ENCODE data around the gene TMEM256.
A peak's percentile ranks its signal among the peaks of the same experiment; 100 is the strongest.
"Not testable (repeated sequence)": the region's sequence is repeated elsewhere in the genome, so short reads cannot be mapped to it uniquely, and the experiment has no call there.

Gene TMEM256

GRCh38 chr17:7380855-7381683 is 22.8 kb downstream of the TMEM256 start, which contains the start of gene TNK1:
Gene TNK1 (plus strand): TSS chr17:7381089. CDS start chr17:7382927, 1,838 bp downstream.
- DNase-seq, result no peak

GRCh38 chr17:7380321-7380720 is 23.6 kb downstream of the TMEM256 start:
- DNase-seq, result no peak

DNA sequence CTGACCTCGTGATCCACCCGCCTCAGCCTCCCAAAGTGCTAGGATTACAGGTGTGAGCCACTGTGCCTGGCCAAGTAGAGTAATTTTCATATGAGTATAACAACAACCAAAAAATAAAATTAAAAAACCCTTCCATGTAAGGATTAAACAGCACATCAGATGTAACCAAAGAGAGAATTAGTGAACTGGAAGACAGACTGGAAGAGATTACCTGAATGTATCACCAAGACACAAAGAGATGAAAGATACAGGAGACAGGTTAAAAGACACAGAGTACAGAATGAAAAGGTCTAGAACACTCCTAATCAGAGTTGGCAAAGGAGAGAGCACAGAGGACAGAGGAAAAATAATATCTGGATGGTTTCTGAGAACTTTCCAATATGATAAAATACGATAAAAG is 24.8 kb downstream of the TMEM256 start:
- DNase-seq, result no peak

GRCh38 chr17:7374353-7374752 is 29.5 kb downstream of the TMEM256 start:
- no peak for DNase-seq

DNA sequence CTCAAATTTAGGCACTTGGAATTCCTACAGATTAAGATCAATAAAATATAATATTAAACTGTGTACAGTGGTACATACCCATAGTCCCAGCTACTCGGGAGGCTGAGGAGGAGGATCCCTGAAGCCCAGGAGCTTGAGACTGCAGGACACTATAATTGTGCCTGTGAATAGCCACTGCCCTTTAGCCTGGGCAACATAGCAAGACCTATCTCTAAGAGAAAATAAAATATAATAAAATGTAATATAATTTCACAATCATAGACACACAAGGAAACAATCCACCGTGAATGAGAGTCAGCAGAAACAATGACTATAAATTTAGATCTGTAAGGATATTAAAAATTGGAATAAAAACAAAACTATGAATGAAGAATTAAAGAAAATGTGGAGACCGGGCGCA is 33.0 kb downstream of the TMEM256 start:
- DNase-seq, result no peak

DNA sequence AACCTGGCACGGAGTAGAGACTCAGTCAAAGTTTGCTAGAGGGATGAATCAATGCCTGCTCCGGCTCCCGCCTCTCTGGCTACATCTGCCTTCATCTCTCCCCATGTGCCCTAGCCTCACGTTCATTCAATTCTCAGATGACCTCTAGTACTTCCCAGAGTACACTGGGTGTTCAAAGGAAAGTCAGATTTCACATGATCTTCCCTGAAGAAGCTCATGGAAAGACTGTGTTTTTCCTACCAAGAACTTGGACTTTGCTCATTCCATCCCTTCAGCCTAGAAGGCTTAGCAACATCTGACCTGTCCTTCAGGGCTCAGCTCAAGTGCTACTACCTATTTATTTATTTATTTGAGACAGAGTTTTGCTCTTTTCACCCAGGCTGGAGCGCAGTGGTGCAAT is 34.1 kb downstream of the TMEM256 start:
- no peak for DNase-seq

DNA sequence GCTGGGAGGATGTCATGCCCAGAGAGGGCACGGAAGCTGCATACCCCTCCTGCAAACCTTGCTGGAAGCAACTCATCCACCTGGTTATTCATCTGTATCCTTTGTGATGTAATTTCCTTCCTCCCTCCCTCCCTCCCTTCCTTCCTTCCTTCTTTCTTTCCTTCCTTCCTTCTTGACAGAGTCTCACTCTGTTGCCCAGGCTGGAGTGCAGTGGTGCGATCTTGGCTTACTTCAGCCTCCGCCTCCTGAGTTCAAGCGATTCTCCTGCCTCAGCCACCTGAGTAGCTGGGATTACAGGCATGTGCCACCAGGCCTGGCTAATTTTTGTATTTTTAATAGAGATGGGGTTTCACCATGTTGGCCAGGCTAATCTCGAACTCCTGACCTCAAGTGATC is 35.3 kb downstream of the TMEM256 start:
- DNase-seq, result not testable (repeated sequence)

DNA sequence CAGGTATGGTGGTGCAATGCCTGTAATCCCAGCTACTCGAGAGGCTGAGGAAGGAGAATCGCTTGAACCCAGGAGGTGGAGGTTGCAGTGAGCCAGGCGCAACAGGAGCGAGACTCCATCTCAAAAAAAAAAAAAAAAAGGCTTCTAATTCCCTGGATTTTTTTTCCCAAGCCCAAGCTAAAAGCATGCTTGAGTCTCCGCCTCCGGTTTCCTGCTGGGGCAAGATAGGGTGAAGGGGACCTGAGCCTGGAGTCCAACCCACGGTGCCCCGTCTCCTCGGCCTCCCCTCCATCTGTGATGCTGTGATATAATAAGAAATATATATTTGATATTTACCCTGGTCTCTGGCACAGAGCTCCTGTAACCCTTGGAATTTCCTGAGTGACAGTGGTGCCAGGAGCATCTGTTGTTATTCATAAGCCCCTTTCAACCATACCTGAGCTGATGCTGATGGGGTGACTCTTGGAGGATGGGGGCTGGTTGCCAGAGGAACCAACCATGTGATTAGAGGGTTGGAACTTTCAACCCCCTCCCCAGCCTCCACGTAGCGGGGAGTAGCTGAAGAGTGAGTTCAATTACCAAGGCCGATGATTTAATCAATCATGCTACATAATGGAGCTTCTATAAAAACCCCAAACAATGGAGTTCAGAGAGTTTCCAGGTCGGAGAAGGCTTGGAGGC is 35.8 kb downstream of the TMEM256 start:
- DNase-seq, result no peak

GRCh38 chr17:7367083-7367482 is 36.8 kb downstream of the TMEM256 start:
- no peak for DNase-seq

DNA sequence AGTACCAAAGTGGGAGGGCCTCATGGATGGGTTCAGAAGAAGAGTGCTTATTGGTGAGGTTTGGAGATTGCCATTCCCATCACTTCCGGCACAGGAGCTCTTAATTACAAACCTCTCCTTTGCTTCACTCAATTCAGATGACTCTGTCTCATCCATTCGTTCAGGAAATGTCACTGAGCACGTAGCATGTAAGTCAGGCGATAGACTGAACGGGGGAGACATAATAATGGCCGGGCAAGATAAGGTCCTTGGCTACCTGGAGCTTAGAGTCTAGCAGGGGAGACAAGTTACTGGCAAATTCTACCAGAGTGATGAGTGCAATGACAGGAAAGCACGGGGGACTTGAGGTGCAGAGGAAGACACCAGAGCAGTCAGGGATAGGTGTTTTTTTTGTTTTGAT is 37.9 kb downstream of the TMEM256 start:
- not testable (repeated sequence) for DNase-seq

GRCh38 chr17:7363311-7363710 is 40.6 kb downstream of the TMEM256 start:
- no peak for DNase-seq

GRCh38 chr17:7361906-7362305 is 42.0 kb downstream of the TMEM256 start:
- no peak for DNase-seq

DNA sequence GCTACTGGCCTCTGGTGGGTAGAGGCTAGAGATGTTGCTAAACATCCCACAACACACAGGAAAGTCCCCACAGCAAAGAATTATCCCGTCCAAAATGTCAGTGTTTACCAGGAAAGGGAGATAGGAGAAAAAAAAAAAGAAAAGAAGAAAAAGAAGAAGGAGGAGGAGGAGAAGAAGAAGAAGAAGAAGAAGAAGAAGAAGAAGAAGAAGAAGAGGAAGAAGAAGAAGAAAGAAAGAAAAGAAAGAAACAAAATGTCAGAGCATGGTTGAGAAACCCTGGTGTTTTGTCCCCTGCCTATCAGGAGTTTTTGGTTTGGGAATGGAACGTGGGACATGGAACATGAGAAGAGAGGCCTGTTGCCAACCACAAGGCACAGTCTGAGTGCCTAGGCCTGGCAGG is 46.5 kb downstream of the TMEM256 start:
- no peak for DNase-seq

- DNase-seq, result no peak
Observed at GRCh38 chr17:7356756-7357155, 47.1 kb downstream of the TMEM256 start.

DNA sequence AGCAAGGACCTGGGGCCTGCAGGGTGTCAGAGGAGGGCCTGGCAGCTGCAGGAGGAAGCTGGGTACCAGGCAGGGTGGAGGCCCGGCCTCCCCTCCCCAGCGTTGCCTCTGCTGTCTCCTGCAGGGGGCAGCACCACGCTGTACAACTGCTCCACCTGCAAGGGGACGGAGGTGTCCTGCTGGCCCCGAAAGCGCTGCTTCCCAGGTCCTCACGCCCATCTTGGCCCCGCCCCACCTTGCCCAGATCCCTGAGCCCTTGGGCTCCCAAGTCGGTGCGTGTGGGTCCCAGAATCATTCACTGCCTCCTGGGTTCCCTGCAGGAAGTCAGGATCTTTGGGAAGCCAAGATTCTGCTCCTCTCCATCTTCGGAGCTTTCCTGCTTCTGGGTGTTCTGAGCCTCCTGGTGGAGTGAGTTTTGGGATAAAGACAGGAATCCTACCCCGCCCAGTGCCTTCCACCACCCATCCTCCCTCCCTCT is 47.8 kb downstream of the TMEM256 start:
- DNase-seq, result peak; percentile 90

- DNase-seq, result no peak
Observed at GRCh38 chr17:7355573-7355972, 48.3 kb downstream of the TMEM256 start.

- no peak for DNase-seq
Observed at GRCh38 chr17:7355053-7355452, 48.8 kb downstream of the TMEM256 start, which contains the start of gene TMEM95. Gene TMEM95 (plus strand): TSS chr17:7355156. CDS start chr17:7355205, 49 bp downstream.

GRCh38 chr17:7354262-7354843 is 49.5 kb downstream of the TMEM256 start:
- peak; percentile 44 for DNase-seq

All from activated CD4-positive, alpha-beta T cell treated with anti-CD3 and anti-CD28 coated beads, Interleukin-2, amount 50 U/mL, for 16 hours (primary cell).